GM12878 (cell line): ENCODE measurements around the gene DTD2. TPM values are rescaled to one million over a fixed set of nuclear protein-coding genes. Genes with fewer than 3 reads are reported as not detected.

Experiments used
- ATAC-seq: fragments of 200-7000 bp; cut with Tn5 transposase; 3 replicates; pipeline ENCODE4 v1.9.1; 2020; ENCODE audit warnings: mild to moderate bottlenecking, moderate library complexity
- BruUV-seq: library from RNA; stranded (reverse); fragments of 400-500 nt; replicated peaks from 2 replicates; lab custom pipeline; 2021; lab: Mats Ljungman, UMichigan
- CTCF ChIA-PET: fragments of 300-600 bp; sonication (Branson Sonifier 250); formaldehyde crosslinking; extraction: SDS; loops from one replicate; lab custom pipeline; 2021; ENCODE audit warnings: inconsistent platforms; lab: Yijun Ruan, JAX
- POLR2A ChIA-PET: fragments of 350-600 bp; formaldehyde crosslinking; extraction: SDS; loops from one replicate; lab custom pipeline; 2021; ENCODE audit warnings: inconsistent platforms; lab: Charles Lee
- RAD21 ChIA-PET: fragments of 300-600 bp; sonication (Branson Sonifier 250); formaldehyde crosslinking; loops from one replicate; lab custom pipeline; 2023; ENCODE audit warnings: antibody characterized with exemption; ENCODE audit not compliant: unreplicated experiment; lab: Charles Lee
- SMC1A ChIA-PET: fragments of 300-600 bp; sonication (Branson Sonifier 250); formaldehyde crosslinking; loops from one replicate; lab custom pipeline; 2023; ENCODE audit not compliant: unreplicated experiment, uncharacterized antibody; lab: Charles Lee
- DNase-seq: peaks from one replicate; pipeline ENCODE4 v3.0.0-alpha.2; 2011; ENCODE audit warnings: low read depth, low spot score
- FAIRE-seq: peaks from 3 replicates; lab custom pipeline; 2011; peaks lifted over from hg19 to GRCh38; lab: Jason Lieb, UNC
- H2AFZ ChIP-seq: 2 replicates; pipeline ENCODE4 v1.6.0; 2011; ENCODE audit warnings: low read depth, low read length, control low read depth; ENCODE audit not compliant: control insufficient read depth
- H3K27ac ChIP-seq: 2 replicates; pipeline ENCODE4 v1.5.1; 2011; ENCODE audit warnings: control low read depth; ENCODE audit not compliant: control insufficient read depth, insufficient read depth
- H3K27me3 ChIP-seq, 2 experiments: replicated peaks in 1 of 2; 2 replicates each; pipeline versions ENCODE4 v1.6.0 to v1.6.1; 2011; ENCODE audit warnings: low read length in 1 of 2; ENCODE audit not compliant: control insufficient read depth in 2 of 2, insufficient read depth in 2 of 2
- H3K36me3 ChIP-seq, 2 experiments: 2 replicates each; pipeline ENCODE4 v1.5.1; 2011; ENCODE audit warnings: low read length in 1 of 2; ENCODE audit not compliant: control insufficient read depth in 2 of 2, insufficient read depth in 2 of 2
- H3K4me1 ChIP-seq: 2 replicates; pipeline ENCODE4 v1.6.1; 2011; ENCODE audit warnings: mild to moderate bottlenecking, low read length, moderate library complexity, mixed read lengths; ENCODE audit not compliant: control insufficient read depth, insufficient read depth
- H3K4me2 ChIP-seq: 2 replicates; pipeline ENCODE4 v1.6.0; 2011; ENCODE audit warnings: control low read depth; ENCODE audit not compliant: control insufficient read depth, insufficient read depth
- H3K4me3 ChIP-seq: fragments of 200-600 bp; sonication (generic); 2 replicates; pipeline ENCODE4 v1.5.1; 2016
- H3K79me2 ChIP-seq: 2 replicates; pipeline ENCODE4 v1.6.0; 2011; ENCODE audit warnings: low read length; ENCODE audit not compliant: control insufficient read depth, insufficient read depth
- H3K9ac ChIP-seq: 2 replicates; pipeline ENCODE4 v1.8.0; 2011; ENCODE audit warnings: low read length, control low read depth, mixed read lengths; ENCODE audit not compliant: control insufficient read depth, insufficient read depth
- H3K9me3 ChIP-seq: replicated peaks from 3 replicates; pipeline ENCODE4 v1.5.1; 2011; ENCODE audit warnings: mild to moderate bottlenecking, low read length; ENCODE audit not compliant: control insufficient read depth, insufficient read depth
- H4K20me1 ChIP-seq: 2 replicates; pipeline ENCODE4 v1.6.0; 2011; ENCODE audit not compliant: control insufficient read depth, insufficient read depth
- CHD1 ChIP-seq: IDR thresholded peaks from 2 replicates; pipeline ENCODE4 v1.6.1; 2012; ENCODE audit warnings: low read depth, low read length, improper control_type of control experiment
- EZH2 ChIP-seq: IDR thresholded peaks from 2 replicates; pipeline ENCODE4 v1.6.1; 2012; ENCODE audit warnings: low read depth, mild to moderate bottlenecking, control low read depth, inconsistent platforms, low read length, borderline replicate concordance; ENCODE audit not compliant: control insufficient read depth
- IKZF1 ChIP-seq: fragments of 450-650 bp; conservative IDR thresholded peaks from 2 replicates; pipeline ENCODE4 v1.6.1; 2017; ENCODE audit warnings: antibody characterized with exemption, mild to moderate bottlenecking
- NFYB ChIP-seq: IDR thresholded peaks from 2 replicates; pipeline ENCODE4 v1.6.1; 2011; ENCODE audit warnings: low read depth, mild to moderate bottlenecking, low read length, improper control_type of control experiment, moderate library complexity; ENCODE audit not compliant: insufficient read depth
- NR2C1 ChIP-seq: fragments of 450-650 bp; IDR thresholded peaks from 2 replicates; pipeline ENCODE4 v1.6.1; 2017; ENCODE audit warnings: antibody characterized with exemption, mild to moderate bottlenecking, moderate library complexity
- NR2C2 ChIP-seq: IDR thresholded peaks from 2 replicates; pipeline ENCODE4 v1.6.1; 2011; ENCODE audit warnings: borderline replicate concordance, low read depth; ENCODE audit not compliant: control insufficient read depth, insufficient read length
- NR2F1 ChIP-seq: fragments of 450-650 bp; conservative IDR thresholded peaks from 2 replicates; pipeline ENCODE4 v1.6.1; 2017; ENCODE audit warnings: mild to moderate bottlenecking
- PML ChIP-seq: IDR thresholded peaks from 2 replicates; pipeline ENCODE4 v1.6.1; 2012; ENCODE audit warnings: low read length, inconsistent platforms
- RAD51 ChIP-seq: fragments of 450-650 bp; IDR thresholded peaks from 2 replicates; pipeline ENCODE4 v1.6.1; 2016; ENCODE audit warnings: moderate library complexity, mild to moderate bottlenecking, inconsistent platforms
- RBBP5 ChIP-seq: fragments of 200-600 bp; sonication (generic); conservative IDR thresholded peaks from 2 replicates; pipeline ENCODE4 v1.6.1; 2016
- RUNX3 ChIP-seq: IDR thresholded peaks from 2 replicates; pipeline ENCODE4 v1.6.1; 2012; ENCODE audit warnings: low read length, inconsistent platforms
- SREBF1 ChIP-seq: IDR thresholded peaks from 2 replicates; pipeline ENCODE4 v1.6.1; 2012; ENCODE audit warnings: mild to moderate bottlenecking, low read length
- SUPT20H ChIP-seq: IDR thresholded peaks from 2 replicates; pipeline ENCODE4 v1.6.1; 2011; ENCODE audit warnings: low read depth, mild to moderate bottlenecking, low read length, moderate library complexity, borderline replicate concordance; ENCODE audit not compliant: control insufficient read depth
- TCF3 ChIP-seq: IDR thresholded peaks from 2 replicates; pipeline ENCODE4 v1.6.1; 2012; ENCODE audit warnings: low read depth, mild to moderate bottlenecking, low read length, borderline replicate concordance; ENCODE audit not compliant: insufficient read depth
- TCF7 ChIP-seq: IDR thresholded peaks from 2 replicates; pipeline ENCODE4 v1.6.1; 2014; ENCODE audit warnings: antibody characterized with exemption, borderline replicate concordance
- YBX1 ChIP-seq: fragments of 450-650 bp; IDR thresholded peaks from 2 replicates; pipeline ENCODE4 v1.6.1; 2016; ENCODE audit warnings: antibody characterized with exemption
- WGBS: methylation state at CpG from one replicate; pipeline ENCODE4 v1.1.6; 2016; ENCODE audit warnings: low lambda C conversion rate; ENCODE audit not compliant: insufficient replicate concordance, insufficient coverage; ENCODE audit errors: missing lambda C conversion rate; 5-methylcytosine and 5-hydroxymethylcytosine counted together
- in situ Hi-C: fragments of 300-500 bp; cut with MboI; formaldehyde crosslinking; loops from 9 replicates; pipeline ENCODE4 v1.14.3; 2018; ENCODE audit warnings: mixed read lengths
- intact Hi-C: fragments of 100-400 bp; cut with micrococcal nuclease; formaldehyde crosslinking; loops from one replicate; pipeline ENCODE4 v1.14.2; 2022; ENCODE audit not compliant: unreplicated experiment
- polyA plus RNA-seq, 11 experiments: library from polyadenylated mRNA; depleted of rRNA in 4 of 11; unstranded in 6 of 11; stranded (reverse) in 5 of 11; fragments of >200 nt; fragmentation: Nextera tagmentation in 4 of 11; fragmentation: Illumina TruSeq in 1 of 11; extraction: Ambion mirVana in 4 of 11; extraction: Trizol in 1 of 11; gene quantifications; 1 replicate in 1 of 11; 2 replicates in 10 of 11; pipeline versions ENCODE4 v1.2.1 to v1.2.3, GENCODE V29; 2011 to 2016; ENCODE audit warnings: inconsistent platforms in 2 of 11, missing spikeins in 2 of 11, low read depth in 1 of 11
- total RNA-seq, 4 experiments: library from RNA; depleted of rRNA in 3 of 4; stranded (reverse); fragments of >200 nt in 3 of 4; fragmentation: Illumina TruSeq in 1 of 4; extraction: Trizol in 1 of 4; gene quantifications; 2 replicates each; pipeline versions ENCODE4 v1.2.1 to v1.2.3, GENCODE V29; 2013 to 2021
- TF ChIP-seq, protein P1 (sequence below): fragments of 450-650 bp; formaldehyde crosslinking; IDR thresholded peaks from 2 replicates; pipeline ENCODE4 v1.4.0; 2022; ENCODE audit warnings: mild to moderate bottlenecking, moderate library complexity

The DTD2 gene
- total and polyA plus RNA-seq, 10 of the 15 experiments (the other 5 are each of a cell fraction or from before 2014, with no cell fraction given): 4.5 to 32.8 (median 15.9) TPM

GRCh38 chr14:31421200-31421599 lies 36.1 kb downstream of the DTD2 start:
- Histone ChIP-seq H2AFZ (peak overlapping the region; percentile 90), H3K27me3 (no peaks in the 10 kb centered on the region), H3K79me2 (no peaks in the 10 kb centered on the region; the same call in none of the 2 replicates), H3K4me1 (no peaks in the 10 kb centered on the region), H3K27ac (peak overlapping the region; percentile 67), H3K4me3 (peak overlapping the region; percentile 91), H3K9ac (no peak overlapping the region), H3K9me3 (no peaks in the 10 kb centered on the region), H3K36me3 (no peaks in the 10 kb centered on the region), H3K4me2 (peak overlapping the region; percentile 83), H4K20me1 (no peaks in the 10 kb centered on the region)
- no TSS peak for BruUV-seq
- ChIA-PET SMC1A (interaction anchor here (1.0 to 2.7 kb wide), 7 partner anchors 13 to 810 kb away, joined by 3 to 11 read pairs (median 3); partner anchors contain the start of genes DTD2 and HECTD1), POLR2A (interaction anchor here (1.0 to 1.7 kb wide), 5 partner anchors 8 to 158 kb away, joined by 3 to 5 read pairs (median 3); no protein-coding TSS in a partner anchor), CTCF (interaction anchor here (1.1 to 1.9 kb wide), 3 partner anchors 15 to 47 kb away, joined by 3 to 15 read pairs (median 6); no protein-coding TSS in a partner anchor), RAD21 (interaction anchor here (1.1 to 2.5 kb wide), 4 partner anchors 11 to 213 kb away, joined by 3 to 11 read pairs (median 6); partner anchors contain the start of genes DTD2 and HECTD1)
- in situ Hi-C loops: no loop called here
- TF ChIP-seq CHD1 (no peak), NR2F1 (no peak), NR2C1 (no peak), NR2C2 (no peak), RUNX3 (no peak), NFYB (no peak), IKZF1 (no peak), RAD51 (no peak; the same call in 1 of the 2 replicates), PML (no peak), SREBF1 (no peak), EZH2 (no peak), TCF7 (no peak), YBX1 (no peak), RBBP5 (no peak), TCF3 (no peak), SUPT20H (no peak)
- TF ChIP-seq, protein P1, sequence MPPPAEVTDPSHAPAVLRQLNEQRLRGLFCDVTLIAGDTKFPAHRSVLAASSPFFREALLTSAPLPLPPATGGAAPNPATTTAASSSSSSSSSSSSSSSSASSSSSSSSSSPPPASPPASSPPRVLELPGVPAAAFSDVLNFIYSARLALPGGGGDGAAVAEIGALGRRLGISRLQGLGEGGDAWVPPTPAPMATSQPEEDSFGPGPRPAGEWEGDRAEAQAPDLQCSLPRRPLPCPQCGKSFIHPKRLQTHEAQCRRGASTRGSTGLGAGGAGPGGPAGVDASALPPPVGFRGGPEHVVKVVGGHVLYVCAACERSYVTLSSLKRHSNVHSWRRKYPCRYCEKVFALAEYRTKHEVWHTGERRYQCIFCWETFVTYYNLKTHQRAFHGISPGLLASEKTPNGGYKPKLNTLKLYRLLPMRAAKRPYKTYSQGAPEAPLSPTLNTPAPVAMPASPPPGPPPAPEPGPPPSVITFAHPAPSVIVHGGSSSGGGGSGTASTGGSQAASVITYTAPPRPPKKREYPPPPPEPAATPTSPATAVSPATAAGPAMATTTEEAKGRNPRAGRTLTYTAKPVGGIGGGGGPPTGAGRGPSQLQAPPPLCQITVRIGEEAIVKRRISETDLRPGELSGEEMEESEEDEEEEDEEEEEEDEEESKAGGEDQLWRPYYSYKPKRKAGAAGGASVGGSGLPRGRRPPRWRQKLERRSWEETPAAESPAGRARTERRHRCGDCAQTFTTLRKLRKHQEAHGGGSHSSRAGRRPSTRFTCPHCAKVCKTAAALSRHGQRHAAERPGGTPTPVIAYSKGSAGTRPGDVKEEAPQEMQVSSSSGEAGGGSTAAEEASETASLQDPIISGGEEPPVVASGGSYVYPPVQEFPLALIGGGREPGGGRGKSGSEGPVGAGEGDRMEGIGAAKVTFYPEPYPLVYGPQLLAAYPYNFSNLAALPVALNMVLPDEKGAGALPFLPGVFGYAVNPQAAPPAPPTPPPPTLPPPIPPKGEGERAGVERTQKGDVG: no peak
- 71% methylated on average over 5 of the region's 5 CpGs for WGBS
- DNase-seq (no peak), FAIRE-seq (no peak), ATAC-seq (no peak)
- intact Hi-C loops: loop anchor here (5.0 kb wide), 2 partner anchors 36 to 214 kb away; partner anchors contain the start of genes DTD2 and HECTD1
